ENCODE data around the gene PGBD2.

PGBD2 gene

GRCh38 chr1:248906009-248906752 lies at the start of gene PGBD2:
Gene PGBD2 (plus strand): TSS chr1:248906235. CDS start chr1:248913863, 7,628 bp downstream.
- H3K4me3 ChIP-seq (ENCODE audit: control insufficient read depth, low read depth, low read length): peak within 1 kb of the TSS; percentile 77
- peak; percentile 63 for DNase-seq (ENCODE audit: low read depth)
- peak; percentile 77 for TF ChIP-seq CTCF (IDR thresholded peaks at IDR 0.05; ENCODE audit: control insufficient read depth, insufficient read depth, low read depth, low read length, missing control alignments)

- no peak for TF ChIP-seq CTCF (IDR thresholded peaks at IDR 0.05; ENCODE audit: control insufficient read depth, insufficient read depth, low read depth, low read length, missing control alignments)
- peak overlapping the region; percentile 78 for H3K4me3 ChIP-seq (ENCODE audit: control insufficient read depth, low read depth, low read length)
- DNase-seq (ENCODE audit: low read depth): no peak
These were observed 48.8 kb upstream of the PGBD2 start for GRCh38 chr1:248857201-248857600.

- DNase-seq (ENCODE audit: low read depth): no peak
- peak overlapping the region; percentile 78 for H3K4me3 ChIP-seq (ENCODE audit: control insufficient read depth, low read depth, low read length)
- TF ChIP-seq CTCF (IDR thresholded peaks at IDR 0.05; ENCODE audit: control insufficient read depth, insufficient read depth, low read depth, low read length, missing control alignments): no peak
These were observed 48.3 kb upstream of the PGBD2 start for GRCh38 chr1:248857749-248858095.

GRCh38 chr1:248858096-248858890 lies 47.7 kb upstream of the PGBD2 start:
- no peak for DNase-seq (ENCODE audit: low read depth)

GRCh38 chr1:248858891-248859889 lies 46.8 kb upstream of the PGBD2 start, which contains the start of gene ZNF692:
Gene ZNF692 (minus strand): TSS chr1:248859085. CDS start chr1:248858309, 776 bp downstream.
- peak; percentile 75 for DNase-seq (ENCODE audit: low read depth)
- peak within 1 kb of the TSS; percentile 78 for H3K4me3 ChIP-seq (ENCODE audit: control insufficient read depth, low read depth, low read length)
- no peak for TF ChIP-seq CTCF (IDR thresholded peaks at IDR 0.05; ENCODE audit: control insufficient read depth, insufficient read depth, low read depth, low read length, missing control alignments)

More at GRCh38 chr1:248858096-248858890, 47.7 kb upstream of the PGBD2 start:
- peak overlapping the region; percentile 78 for H3K4me3 ChIP-seq (ENCODE audit: control insufficient read depth, low read depth, low read length)
- TF ChIP-seq CTCF (IDR thresholded peaks at IDR 0.05; ENCODE audit: control insufficient read depth, insufficient read depth, low read depth, low read length, missing control alignments): peak; percentile 39

GRCh38 chr1:248860007-248860406 lies 46.0 kb upstream of the PGBD2 start:
- DNase-seq (ENCODE audit: low read depth): no peak
- H3K4me3 ChIP-seq (ENCODE audit: control insufficient read depth, low read depth, low read length): no peak overlapping the region
- no peak for TF ChIP-seq CTCF (IDR thresholded peaks at IDR 0.05; ENCODE audit: control insufficient read depth, insufficient read depth, low read depth, low read length, missing control alignments)
